H54 (cell line): Measurements from ENCODE around the gene PPP3R1.
A peak's percentile ranks its signal among the peaks of the same experiment; 100 is the strongest.

Experiments used
- DNase-seq: peaks from one replicate; pipeline ENCODE4 v3.0.0; 2011; ENCODE audit warnings: low spot score, mixed read lengths; ENCODE audit not compliant: insufficient read length
- FAIRE-seq: peaks from 3 replicates; lab custom pipeline; 2011; peaks lifted over from hg19 to GRCh38; lab: Jason Lieb, UNC
- POLR2A ChIP-seq: IDR thresholded peaks from 2 replicates; pipeline ENCODE4 v1.6.1; 2011; ENCODE audit warnings: low read depth, mild to moderate bottlenecking, low read length

PPP3R1 gene

DNA sequence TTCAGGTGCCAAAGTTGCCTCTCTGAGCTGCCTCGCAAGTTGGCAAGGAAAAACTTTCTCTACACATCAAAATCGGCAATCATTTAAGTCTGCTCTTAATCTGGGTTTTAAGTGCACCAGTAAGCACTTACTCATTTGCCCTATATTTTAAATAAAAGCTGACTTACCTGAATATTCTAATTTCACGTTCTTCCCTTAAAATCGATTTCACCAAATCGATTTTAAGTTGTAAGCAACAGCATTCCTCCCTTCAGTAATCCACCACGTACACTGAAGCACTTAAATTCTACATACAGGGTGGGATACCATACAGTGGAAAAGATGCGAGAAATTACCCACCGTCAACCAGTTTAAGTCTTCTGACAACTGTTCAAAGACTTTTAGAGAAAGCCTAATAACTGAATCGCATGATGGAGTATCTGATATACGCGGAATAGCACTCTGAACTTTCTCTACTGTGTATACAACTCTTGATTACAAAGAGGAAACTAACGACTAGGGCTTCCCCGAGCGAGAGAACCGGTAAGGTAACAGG lies 1.6 kb downstream of the PPP3R1 start:
- FAIRE-seq, result no peak

DNA sequence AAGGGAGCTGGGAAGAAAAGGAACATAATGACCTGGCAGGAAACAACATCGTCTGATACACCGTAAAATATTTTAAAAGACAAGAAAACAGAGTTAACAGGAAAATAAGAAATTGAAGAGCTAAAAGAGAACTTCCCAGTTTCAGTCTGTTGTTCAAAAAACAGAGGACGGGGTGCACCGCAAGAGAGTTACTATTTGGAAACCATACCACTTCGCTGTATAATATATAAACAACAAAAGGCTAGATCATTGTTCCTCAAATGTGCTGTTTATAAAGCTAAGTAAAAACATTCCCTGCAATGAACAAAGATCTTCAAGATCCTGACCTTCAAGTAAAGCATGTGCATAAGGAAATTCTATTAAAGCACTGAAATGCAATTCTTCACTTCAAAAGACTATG lies 2.1 kb downstream of the PPP3R1 start:
- DNase-seq (no peak), FAIRE-seq (peak; percentile 58)
- TF ChIP-seq POLR2A, result no peak

More for the DNA sequence above, 1.6 kb downstream of the PPP3R1 start:
- TF ChIP-seq POLR2A, result no peak
- DNase-seq, result no peak

DNA sequence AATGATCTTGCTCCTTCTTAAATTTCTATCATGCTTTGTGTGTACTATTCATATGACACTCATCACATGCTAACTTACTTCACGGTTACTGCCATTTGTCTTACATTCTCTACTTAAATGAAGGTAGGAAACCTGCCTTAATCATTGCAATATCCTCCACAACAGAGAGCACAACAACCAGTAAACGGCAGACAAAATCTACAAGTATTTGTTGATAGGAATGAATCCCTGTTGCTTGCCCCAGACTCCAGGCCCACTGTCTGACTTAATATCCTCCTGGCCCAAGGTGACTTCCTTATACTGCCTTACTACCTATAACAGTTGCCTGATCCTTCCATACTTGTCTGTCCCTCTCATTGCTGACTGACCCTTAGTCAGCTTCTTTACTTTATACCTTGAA lies 3.5 kb downstream of the PPP3R1 start:
- TF ChIP-seq POLR2A, result no peak

DNA sequence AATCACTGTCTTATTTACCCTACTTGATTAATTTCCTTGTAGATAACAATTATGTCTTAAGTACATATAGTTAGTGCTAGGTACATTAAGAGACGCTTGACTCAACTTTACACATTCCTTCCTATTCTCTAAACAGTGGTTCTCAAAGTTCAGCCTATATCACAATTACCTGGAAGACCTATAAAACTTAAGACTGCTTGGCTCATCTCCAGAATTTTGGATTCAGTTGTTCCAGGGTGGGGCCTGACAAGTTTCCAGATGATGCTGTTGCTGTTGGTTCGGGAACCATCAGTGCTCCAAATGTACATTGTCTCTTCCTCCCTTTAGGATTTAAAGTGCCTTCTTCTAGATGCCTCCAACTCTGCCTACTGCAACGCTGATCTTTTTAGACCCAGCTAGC lies 4.0 kb downstream of the PPP3R1 start:
- FAIRE-seq, result no peak
- TF ChIP-seq POLR2A, result no peak
- DNase-seq, result no peak

More for the DNA sequence above, 3.5 kb downstream of the PPP3R1 start:
- FAIRE-seq (no peak), DNase-seq (no peak)

DNA sequence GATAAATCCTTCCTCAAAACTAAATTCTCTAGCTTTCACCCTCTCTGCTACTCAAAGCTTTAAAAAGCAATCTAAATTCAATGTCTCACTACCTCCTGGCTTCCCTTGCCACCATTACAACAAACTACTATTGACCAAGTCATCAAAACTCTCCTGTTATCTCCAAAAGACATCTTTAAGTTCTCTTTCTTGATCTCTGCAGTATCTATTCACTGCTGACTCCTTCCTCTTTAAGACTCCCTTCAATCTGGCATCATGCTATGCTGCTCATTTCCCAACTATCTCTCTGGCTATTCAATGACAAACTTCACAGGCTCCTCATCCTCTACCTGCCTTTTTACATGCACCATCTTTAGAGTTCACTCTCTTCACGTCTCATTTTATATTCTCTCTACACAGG lies 5.9 kb downstream of the PPP3R1 start:
- DNase-seq (no peak), FAIRE-seq (no peak)
- no peak for TF ChIP-seq POLR2A

DNA sequence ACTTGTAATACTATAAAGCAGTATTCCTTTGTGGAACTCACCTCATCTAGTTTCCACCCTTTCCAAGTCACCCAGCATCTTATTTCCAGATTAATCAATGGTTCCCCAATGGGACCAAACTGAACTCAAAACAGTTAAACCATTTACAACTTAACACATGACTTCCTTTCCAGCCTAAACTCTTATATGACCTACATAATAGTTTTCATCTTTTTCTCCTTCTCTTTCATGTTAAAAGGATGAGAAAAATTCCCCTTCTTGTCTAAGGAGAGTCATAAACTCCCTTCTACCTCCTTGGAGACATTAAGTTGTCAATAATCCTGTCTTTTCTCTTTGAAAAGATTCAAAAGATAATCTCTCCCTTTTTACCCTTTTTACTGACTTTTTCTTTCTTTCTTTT lies 6.7 kb downstream of the PPP3R1 start:
- DNase-seq (no peak), FAIRE-seq (no peak)
- no peak for TF ChIP-seq POLR2A

DNA sequence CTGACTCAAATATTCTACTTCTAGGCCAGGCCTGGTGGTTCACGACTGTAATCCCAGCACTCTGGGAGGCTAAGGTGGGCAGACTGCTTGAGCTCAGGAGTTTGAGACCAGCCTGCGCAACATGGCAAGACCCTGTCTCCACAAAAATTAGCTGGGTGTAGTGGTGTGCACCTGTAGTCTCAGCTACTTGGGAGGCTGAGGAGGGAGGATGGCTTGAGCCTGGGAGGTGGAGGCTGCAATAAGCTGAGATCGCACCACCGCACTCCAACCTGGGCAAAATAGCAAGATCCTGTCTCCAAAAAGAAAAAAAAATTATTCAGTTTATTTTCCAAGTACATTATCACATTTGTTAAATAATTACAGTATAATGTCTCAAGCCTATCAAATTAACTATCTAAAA lies 7.3 kb downstream of the PPP3R1 start:
- no peak for FAIRE-seq
- no peak for DNase-seq

DNA sequence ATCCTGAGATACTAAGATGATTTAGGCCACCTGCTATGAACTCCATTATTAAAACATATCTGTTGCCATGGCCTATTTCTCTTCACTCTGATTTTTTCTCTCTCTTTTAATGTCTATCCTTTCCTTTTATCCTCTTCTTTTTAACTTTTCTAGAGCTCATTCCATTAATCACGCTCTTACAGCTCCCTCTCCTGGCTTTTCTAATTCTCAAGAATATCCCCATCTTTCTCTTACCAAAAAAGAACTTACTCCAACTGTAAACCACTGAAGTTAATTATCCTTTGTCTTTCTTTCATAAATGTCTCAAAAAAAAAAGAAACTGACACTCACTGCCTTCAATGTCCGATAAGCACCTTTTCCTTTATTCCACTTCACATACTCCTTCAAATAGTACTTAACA lies 7.9 kb downstream of the PPP3R1 start:
- DNase-seq, result no peak
- TF ChIP-seq POLR2A, result no peak
- FAIRE-seq, result no peak

More for the DNA sequence above, 7.3 kb downstream of the PPP3R1 start:
- no peak for TF ChIP-seq POLR2A

DNA sequence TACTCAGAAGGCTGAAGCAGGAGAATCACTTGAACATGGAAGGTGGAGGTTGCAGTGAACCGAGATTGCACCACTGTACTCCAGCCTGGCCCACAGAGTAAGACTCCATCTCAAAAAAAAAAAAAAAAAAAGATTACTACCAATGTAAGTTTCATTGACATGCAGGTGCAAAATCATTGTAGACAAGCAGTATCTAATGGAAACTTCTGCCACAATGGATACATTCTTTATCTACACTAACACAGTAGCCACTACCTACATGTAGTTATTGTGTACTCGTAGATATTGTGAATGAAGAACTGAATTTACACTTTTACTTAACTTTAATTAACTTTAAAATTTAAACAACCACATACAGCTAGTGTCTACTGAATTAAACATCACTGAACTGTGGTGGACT lies 10.6 kb downstream of the PPP3R1 start:
- FAIRE-seq, result peak; percentile 6
- DNase-seq, result no peak
- no peak for TF ChIP-seq POLR2A

DNA sequence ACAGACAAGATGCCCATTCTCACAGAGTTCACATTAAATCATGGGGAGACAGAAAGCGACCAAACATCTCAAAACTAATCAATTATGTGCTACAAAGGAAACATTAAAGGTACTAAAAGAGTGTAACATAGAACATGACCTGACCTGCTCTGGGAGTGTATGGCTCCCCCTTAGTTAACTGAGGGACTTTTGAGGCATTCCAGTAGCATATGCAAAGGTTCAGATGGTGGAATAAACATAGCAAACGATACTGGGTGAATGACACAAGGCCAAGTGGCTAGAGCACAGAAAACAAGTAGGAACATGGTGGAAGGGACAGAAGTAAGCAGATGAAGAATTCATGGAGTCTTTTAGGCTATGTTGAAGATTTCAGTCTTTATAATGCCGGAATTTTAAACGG lies 11.9 kb downstream of the PPP3R1 start:
- DNase-seq (no peak), FAIRE-seq (peak; percentile 81)
- TF ChIP-seq POLR2A, result no peak

DNA sequence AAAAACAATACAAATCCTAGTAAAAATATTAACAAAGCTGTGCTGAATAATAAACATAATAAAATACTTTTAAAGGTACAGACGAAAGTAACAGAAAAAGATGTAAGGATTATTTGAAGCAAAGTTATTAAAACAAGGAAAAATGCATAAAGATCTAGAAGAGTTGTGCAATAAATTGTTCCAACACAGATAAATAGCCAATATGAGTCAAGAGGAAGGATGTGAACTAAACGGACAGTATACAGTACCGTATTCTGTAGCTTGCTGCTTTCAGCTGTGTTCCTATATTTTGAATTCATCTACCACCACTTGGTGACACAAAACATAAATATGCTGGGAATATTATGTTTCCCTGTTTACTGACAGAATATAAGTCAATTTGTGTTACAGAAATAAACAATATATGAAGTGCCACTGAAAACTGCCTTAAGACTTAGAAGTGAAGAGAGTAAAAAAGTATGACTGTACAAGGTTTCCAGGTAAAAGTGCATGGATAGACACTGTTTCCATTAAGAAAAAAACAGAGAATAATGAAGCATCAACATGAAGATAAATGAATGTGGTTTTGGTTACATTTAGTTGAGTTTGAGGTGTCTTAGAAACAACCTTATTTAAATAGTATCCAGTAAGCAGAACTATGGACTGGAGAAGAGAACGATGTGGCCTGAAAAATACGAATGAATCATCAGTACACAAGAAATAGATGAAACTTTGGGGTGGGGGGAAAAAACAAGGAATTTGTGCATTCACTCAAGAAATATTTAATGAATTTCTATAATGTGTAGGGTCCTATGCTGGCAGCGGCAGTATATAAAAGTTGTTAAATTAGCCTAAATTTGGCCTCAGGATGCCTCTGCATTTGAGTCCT lies 13.1 kb downstream of the PPP3R1 start:
- TF ChIP-seq POLR2A, result no peak
- DNase-seq (no peak), FAIRE-seq (peak; percentile 79)

DNA sequence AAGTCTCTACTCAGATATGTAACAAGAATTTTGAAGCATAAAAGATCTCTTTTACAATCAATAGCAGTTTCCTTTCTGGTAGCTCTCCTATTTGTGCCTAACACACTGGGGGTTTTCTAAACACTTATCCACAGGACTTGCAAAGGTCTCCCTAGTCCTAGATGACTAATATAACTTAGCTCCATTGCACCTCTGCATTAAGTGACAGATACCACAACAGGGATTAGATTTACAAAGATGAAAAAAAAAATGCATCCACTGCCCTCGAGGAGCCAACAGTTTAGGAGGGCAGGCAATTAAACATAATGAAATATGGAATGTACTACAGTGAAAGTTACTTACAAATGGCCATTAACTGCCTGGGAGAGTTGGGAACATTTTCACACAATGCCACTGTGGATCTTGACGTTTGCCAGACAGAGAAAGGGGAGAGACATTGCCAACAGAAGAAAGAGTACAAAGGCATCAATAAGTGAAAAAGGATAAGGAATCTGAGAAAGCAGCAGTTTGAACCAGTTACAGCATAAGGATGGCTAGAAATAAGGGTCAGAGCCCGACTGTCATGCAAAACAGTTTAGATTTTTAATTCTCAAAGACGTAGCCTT lies 14.3 kb downstream of the PPP3R1 start:
- no peak for TF ChIP-seq POLR2A
- FAIRE-seq (peak; percentile 88), DNase-seq (no peak)

DNA sequence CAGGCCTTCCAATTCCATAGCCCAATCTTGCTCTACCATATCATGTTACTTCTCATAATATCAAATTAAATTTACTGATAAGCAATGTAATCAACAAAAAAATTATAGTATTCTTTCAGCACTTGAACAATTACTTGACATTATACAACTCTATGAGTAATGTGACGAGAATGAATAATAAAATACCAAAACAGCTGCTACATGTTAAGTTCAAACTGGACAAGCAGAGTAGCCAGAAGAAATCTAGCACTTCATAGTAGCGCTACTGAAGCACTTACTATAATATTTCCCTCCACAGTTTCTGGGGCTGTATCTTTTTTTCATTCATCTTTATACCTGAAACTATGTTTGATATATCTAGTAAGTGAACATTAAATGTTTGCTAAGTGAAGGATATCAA lies 14.9 kb downstream of the PPP3R1 start:
- TF ChIP-seq POLR2A, result no peak
- FAIRE-seq (peak; percentile 41), DNase-seq (no peak)

DNA sequence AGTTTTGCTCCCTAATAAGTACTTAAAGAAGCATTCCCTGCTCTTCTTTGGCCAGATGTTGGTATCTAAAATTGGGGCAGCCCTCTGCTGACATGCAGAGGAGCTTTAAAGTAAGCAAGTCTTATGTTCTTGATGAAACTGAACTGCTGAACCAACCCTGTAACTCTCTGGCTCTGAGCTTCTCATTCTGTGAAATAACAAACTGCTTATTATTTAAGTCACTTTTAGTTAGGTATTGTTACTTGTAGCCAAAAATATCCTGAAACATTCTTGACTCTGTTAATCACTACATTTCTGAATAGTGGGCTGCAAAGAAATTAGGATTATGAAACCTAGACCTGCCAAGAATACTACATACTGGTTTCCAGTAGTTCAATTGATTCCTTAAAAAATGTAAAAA lies 15.5 kb downstream of the PPP3R1 start:
- FAIRE-seq (peak; percentile 11), DNase-seq (no peak)
- TF ChIP-seq POLR2A, result no peak
